HepG2 (cell line): ENCODE measurements around the gene PDS5B. TPM values are rescaled to one million over a fixed set of nuclear protein-coding genes. Genes with fewer than 3 reads are reported as not detected.
A peak's percentile ranks its signal among the peaks of the same experiment; 100 is the strongest.

Experiments
- DBP ChIP-seq: sonication (generic); formaldehyde crosslinking; IDR thresholded peaks from 2 replicates; pipeline ENCODE4 v1.4.0; 2020; ENCODE audit warnings: missing genetic modification reagents; ENCODE audit errors: not compliant biosample characterization
- GATA4 ChIP-seq: sonication (generic); IDR thresholded peaks from 2 replicates; pipeline ENCODE4 v1.6.1; 2016; ENCODE audit warnings: antibody characterized with exemption, low read depth, borderline replicate concordance
- GTF3A ChIP-seq: sonication (generic); formaldehyde crosslinking; conservative IDR thresholded peaks from 2 replicates; pipeline ENCODE4 v1.4.0; 2020; ENCODE audit warnings: mild to moderate bottlenecking, missing genetic modification reagents
- HOXD1 ChIP-seq: sonication (generic); formaldehyde crosslinking; IDR thresholded peaks from 2 replicates; pipeline ENCODE4 v1.5.0; 2020; ENCODE audit warnings: missing genetic modification reagents
- KDM2A ChIP-seq: sonication (generic); formaldehyde crosslinking; IDR thresholded peaks from 2 replicates; pipeline ENCODE4 v1.4.0; 2020; ENCODE audit warnings: low read depth, missing genetic modification reagents, borderline replicate concordance
- PLSCR1 ChIP-seq: sonication (generic); formaldehyde crosslinking; IDR thresholded peaks from 2 replicates; pipeline ENCODE4 v1.5.0; 2020; ENCODE audit warnings: missing genetic modification reagents, mild to moderate bottlenecking, borderline replicate concordance
- SCMH1 ChIP-seq: sonication (generic); formaldehyde crosslinking; IDR thresholded peaks from 2 replicates; pipeline ENCODE4 v1.9.0; 2021; ENCODE audit warnings: missing genetic modification reagents, mild to moderate bottlenecking, borderline replicate concordance
- SIX1 ChIP-seq: sonication (generic); formaldehyde crosslinking; IDR thresholded peaks from 2 replicates; pipeline ENCODE4 v1.4.0; 2020; ENCODE audit warnings: missing genetic modification reagents, borderline replicate concordance
- SRF ChIP-seq: IDR thresholded peaks from 2 replicates; pipeline ENCODE4 v1.6.1; 2011; ENCODE audit warnings: mild to moderate bottlenecking, low read depth, low read length, moderate library complexity
- ZNF691 ChIP-seq: sonication (generic); formaldehyde crosslinking; IDR thresholded peaks from 2 replicates; pipeline ENCODE4 v1.4.0; 2020; ENCODE audit warnings: missing genetic modification reagents, low read depth, mild to moderate bottlenecking, borderline replicate concordance
- polyA plus RNA-seq, 8 experiments: library from polyadenylated mRNA; depleted of rRNA in 3 of 8; stranded (reverse) in 7 of 8; unstranded in 1 of 8; fragments of >200 nt; fragmentation: Illumina TruSeq in 4 of 8; extraction: Trizol in 4 of 8; gene quantifications; 2 replicates each; pipeline versions ENCODE4 v1.2.1 to v1.2.3, GENCODE V29; 2011 to 2016; ENCODE audit warnings: low read depth in 4 of 8, missing spikeins in 1 of 8, mixed read lengths in 1 of 8; ENCODE audit not compliant: insufficient read depth in 1 of 8
- total RNA-seq, 5 experiments: library from RNA; depleted of rRNA; stranded (reverse); fragments of >200 nt; fragmentation: Illumina TruSeq; extraction: Trizol; gene quantifications; 2 replicates each; pipeline ENCODE4 v1.2.3, GENCODE V29; 2016; ENCODE audit warnings: low read depth in 1 of 5

The PDS5B gene
- total and polyA plus RNA-seq, 2 of the 13 experiments (the other 11 are each of a cell fraction or from before 2014, with no cell fraction given): 5.8 to 24.6 TPM

- TF ChIP-seq ZNF691 (CRISPR knock-in tag): no peak
- TF ChIP-seq SRF: no peak
- TF ChIP-seq GTF3A (CRISPR knock-in tag): no peak
- TF ChIP-seq KDM2A: no peak; the same call in 1 of the 2 replicates
- no peak for TF ChIP-seq HOXD1 (CRISPR knock-in tag)
- TF ChIP-seq DBP (CRISPR knock-in tag): no peak
- TF ChIP-seq SCMH1 (CRISPR knock-in tag): no peak
- 0 out of 2 replicates have a peak, but pooled peaks have one; percentile 31 for TF ChIP-seq GATA4
- TF ChIP-seq SIX1 (CRISPR knock-in tag): no peak
- 0 out of 2 replicates have a peak, but pooled peaks have one; percentile 17 for TF ChIP-seq PLSCR1 (CRISPR knock-in tag)
Measured at GRCh38 chr13:32538143-32538620, 48.1 kb upstream of the PDS5B start (continued).
